Liver (tissue), 3 donors: ENCODE measurements around the gene TANGO6.
A peak's percentile ranks its signal among the peaks of the same experiment; 100 is the strongest.

Experiments
- CTCF ChIP-seq: fragments of 150-350 bp; IDR thresholded peaks from 2 replicates; pipeline ENCODE4 v1.5.1; 2017; ENCODE audit warnings: improper control_type of control experiment, low read depth, low read length; ENCODE audit not compliant: missing input control
- EGR1 ChIP-seq, 2 donors: IDR thresholded peaks; 2 replicates each; pipeline ENCODE4 v1.6.1; 2016 to 2018; ENCODE audit warnings: antibody characterized with exemption in 2 of 2, low read depth in 2 of 2
- HNF4G ChIP-seq: IDR thresholded peaks from 2 replicates; pipeline ENCODE4 v1.6.1; 2016; ENCODE audit warnings: antibody characterized with exemption
- JUND ChIP-seq, 2 donors: IDR thresholded peaks; 2 replicates each; pipeline ENCODE4 v1.6.1; 2016; ENCODE audit warnings: antibody characterized with exemption in 2 of 2
- MAX ChIP-seq: IDR thresholded peaks from 2 replicates; pipeline ENCODE4 v1.6.1; 2016; ENCODE audit warnings: antibody characterized with exemption
- SP1 ChIP-seq: IDR thresholded peaks from 2 replicates; pipeline ENCODE4 v1.6.1; 2018; ENCODE audit warnings: antibody characterized with exemption, mild to moderate bottlenecking
- TAF1 ChIP-seq: conservative IDR thresholded peaks from 2 replicates; pipeline ENCODE4 v1.6.1; 2016; ENCODE audit warnings: antibody characterized with exemption, mild to moderate bottlenecking
- YY1 ChIP-seq: IDR thresholded peaks from 2 replicates; pipeline ENCODE4 v1.6.1; 2016; ENCODE audit warnings: antibody characterized with exemption, mild to moderate bottlenecking
- TF ChIP-seq, protein P1 (sequence below): IDR thresholded peaks from 2 replicates; pipeline ENCODE4 v1.6.1; 2016; ENCODE audit warnings: antibody characterized with exemption
- TF ChIP-seq, protein P2 (sequence below): IDR thresholded peaks from 2 replicates; pipeline ENCODE4 v1.6.1; 2016; ENCODE audit warnings: antibody characterized with exemption
- TF ChIP-seq, protein P3 (sequence below): IDR thresholded peaks from 2 replicates; pipeline ENCODE4 v1.6.1; 2016; ENCODE audit warnings: antibody characterized with exemption, mild to moderate bottlenecking
- donor health status: healthy.
- donor health status: healthy.

- no peak for TF ChIP-seq CTCF
- TF ChIP-seq YY1: no peak
- TF ChIP-seq, protein P1, sequence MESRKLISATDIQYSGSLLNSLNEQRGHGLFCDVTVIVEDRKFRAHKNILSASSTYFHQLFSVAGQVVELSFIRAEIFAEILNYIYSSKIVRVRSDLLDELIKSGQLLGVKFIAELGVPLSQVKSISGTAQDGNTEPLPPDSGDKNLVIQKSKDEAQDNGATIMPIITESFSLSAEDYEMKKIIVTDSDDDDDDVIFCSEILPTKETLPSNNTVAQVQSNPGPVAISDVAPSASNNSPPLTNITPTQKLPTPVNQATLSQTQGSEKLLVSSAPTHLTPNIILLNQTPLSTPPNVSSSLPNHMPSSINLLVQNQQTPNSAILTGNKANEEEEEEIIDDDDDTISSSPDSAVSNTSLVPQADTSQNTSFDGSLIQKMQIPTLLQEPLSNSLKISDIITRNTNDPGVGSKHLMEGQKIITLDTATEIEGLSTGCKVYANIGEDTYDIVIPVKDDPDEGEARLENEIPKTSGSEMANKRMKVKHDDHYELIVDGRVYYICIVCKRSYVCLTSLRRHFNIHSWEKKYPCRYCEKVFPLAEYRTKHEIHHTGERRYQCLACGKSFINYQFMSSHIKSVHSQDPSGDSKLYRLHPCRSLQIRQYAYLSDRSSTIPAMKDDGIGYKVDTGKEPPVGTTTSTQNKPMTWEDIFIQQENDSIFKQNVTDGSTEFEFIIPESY: no peak
- no peak for TF ChIP-seq HNF4G
- no peak for TF ChIP-seq JUND (IDR thresholded peaks at IDR 0.05)
- no peak for TF ChIP-seq MAX
- TF ChIP-seq, protein P2, sequence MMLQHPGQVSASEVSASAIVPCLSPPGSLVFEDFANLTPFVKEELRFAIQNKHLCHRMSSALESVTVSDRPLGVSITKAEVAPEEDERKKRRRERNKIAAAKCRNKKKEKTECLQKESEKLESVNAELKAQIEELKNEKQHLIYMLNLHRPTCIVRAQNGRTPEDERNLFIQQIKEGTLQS: no peak
- TF ChIP-seq, protein P3, sequence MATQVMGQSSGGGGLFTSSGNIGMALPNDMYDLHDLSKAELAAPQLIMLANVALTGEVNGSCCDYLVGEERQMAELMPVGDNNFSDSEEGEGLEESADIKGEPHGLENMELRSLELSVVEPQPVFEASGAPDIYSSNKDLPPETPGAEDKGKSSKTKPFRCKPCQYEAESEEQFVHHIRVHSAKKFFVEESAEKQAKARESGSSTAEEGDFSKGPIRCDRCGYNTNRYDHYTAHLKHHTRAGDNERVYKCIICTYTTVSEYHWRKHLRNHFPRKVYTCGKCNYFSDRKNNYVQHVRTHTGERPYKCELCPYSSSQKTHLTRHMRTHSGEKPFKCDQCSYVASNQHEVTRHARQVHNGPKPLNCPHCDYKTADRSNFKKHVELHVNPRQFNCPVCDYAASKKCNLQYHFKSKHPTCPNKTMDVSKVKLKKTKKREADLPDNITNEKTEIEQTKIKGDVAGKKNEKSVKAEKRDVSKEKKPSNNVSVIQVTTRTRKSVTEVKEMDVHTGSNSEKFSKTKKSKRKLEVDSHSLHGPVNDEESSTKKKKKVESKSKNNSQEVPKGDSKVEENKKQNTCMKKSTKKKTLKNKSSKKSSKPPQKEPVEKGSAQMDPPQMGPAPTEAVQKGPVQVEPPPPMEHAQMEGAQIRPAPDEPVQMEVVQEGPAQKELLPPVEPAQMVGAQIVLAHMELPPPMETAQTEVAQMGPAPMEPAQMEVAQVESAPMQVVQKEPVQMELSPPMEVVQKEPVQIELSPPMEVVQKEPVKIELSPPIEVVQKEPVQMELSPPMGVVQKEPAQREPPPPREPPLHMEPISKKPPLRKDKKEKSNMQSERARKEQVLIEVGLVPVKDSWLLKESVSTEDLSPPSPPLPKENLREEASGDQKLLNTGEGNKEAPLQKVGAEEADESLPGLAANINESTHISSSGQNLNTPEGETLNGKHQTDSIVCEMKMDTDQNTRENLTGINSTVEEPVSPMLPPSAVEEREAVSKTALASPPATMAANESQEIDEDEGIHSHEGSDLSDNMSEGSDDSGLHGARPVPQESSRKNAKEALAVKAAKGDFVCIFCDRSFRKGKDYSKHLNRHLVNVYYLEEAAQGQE: no peak
- TF ChIP-seq EGR1 (IDR thresholded peaks at IDR 0.05; ENCODE audit: low read depth in 2 of 2): no peak
- TF ChIP-seq TAF1: no peak
- TF ChIP-seq SP1: peak; percentile 21
Measured at GRCh38 chr16:68873635-68874471, 30.5 kb downstream of the TANGO6 start.
